ENCODE measurements around the gene TRPC4.

TRPC4 gene

DNA sequence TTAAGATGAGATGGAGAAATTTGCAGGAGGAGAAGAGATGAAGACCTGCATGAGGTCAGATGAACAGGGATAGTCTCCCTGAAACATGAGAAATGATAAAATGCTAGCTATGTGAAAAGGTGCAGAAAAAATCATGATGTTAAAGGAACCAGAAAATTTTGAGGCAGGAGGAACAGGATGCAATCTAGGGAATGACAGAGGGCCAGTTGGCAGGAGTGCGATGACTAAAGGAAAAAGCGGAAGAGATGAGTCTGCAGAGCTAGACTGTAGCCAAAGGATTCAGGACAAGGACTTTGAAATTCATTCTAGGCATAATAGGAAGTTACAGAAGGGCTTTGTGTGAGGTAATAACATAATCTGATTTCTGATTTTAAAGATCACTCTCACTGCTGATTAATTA is 77.9 kb downstream of the TRPC4 start:
- TF ChIP-seq, protein P1, sequence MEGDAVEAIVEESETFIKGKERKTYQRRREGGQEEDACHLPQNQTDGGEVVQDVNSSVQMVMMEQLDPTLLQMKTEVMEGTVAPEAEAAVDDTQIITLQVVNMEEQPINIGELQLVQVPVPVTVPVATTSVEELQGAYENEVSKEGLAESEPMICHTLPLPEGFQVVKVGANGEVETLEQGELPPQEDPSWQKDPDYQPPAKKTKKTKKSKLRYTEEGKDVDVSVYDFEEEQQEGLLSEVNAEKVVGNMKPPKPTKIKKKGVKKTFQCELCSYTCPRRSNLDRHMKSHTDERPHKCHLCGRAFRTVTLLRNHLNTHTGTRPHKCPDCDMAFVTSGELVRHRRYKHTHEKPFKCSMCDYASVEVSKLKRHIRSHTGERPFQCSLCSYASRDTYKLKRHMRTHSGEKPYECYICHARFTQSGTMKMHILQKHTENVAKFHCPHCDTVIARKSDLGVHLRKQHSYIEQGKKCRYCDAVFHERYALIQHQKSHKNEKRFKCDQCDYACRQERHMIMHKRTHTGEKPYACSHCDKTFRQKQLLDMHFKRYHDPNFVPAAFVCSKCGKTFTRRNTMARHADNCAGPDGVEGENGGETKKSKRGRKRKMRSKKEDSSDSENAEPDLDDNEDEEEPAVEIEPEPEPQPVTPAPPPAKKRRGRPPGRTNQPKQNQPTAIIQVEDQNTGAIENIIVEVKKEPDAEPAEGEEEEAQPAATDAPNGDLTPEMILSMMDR (IDR thresholded peaks at IDR 0.05), result no peak
- H3K4me1 Mint-ChIP-seq, result no peaks in the 10 kb centered on the region
- H3K4me3 Mint-ChIP-seq, result no peak overlapping the region
- H3K9me3 Mint-ChIP-seq, result no peaks in the 10 kb centered on the region
- H3K36me3 Mint-ChIP-seq (ENCODE audit: low read depth), result no peaks in the 10 kb centered on the region
- DNase-seq, result no peak
- H3K27ac Mint-ChIP-seq, result no peak overlapping the region
- H3K27me3 Mint-ChIP-seq (ENCODE audit: low read depth, poor library complexity), result peaks cover 2% of the 10 kb centered on the region

DNA sequence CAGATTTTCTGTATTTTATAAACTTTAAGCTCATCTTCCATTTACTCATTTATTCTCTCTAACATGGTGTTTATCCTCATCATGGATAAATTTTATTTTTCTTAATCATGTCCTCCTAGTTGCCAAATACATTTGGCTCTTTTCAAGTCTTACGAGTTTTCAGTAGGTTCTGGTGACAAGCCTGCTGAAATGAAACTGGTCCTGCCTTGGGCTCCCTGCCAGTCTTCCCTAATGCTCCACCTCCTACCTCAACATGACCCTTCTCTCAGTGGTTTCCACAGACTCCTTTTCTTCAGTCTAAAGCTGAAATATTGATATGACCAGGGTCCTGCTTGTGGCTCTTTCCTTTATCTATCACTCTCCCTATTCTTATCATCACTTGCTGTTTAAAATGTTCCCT is 81.2 kb downstream of the TRPC4 start:
- Mint-ChIP-seq H3K4me1 (no peaks in the 10 kb centered on the region), H3K27me3 (ENCODE audit: low read depth, poor library complexity) (peaks cover 2% of the 10 kb centered on the region)
- TF ChIP-seq, protein P1 (IDR thresholded peaks at IDR 0.05), result no peak

DNA sequence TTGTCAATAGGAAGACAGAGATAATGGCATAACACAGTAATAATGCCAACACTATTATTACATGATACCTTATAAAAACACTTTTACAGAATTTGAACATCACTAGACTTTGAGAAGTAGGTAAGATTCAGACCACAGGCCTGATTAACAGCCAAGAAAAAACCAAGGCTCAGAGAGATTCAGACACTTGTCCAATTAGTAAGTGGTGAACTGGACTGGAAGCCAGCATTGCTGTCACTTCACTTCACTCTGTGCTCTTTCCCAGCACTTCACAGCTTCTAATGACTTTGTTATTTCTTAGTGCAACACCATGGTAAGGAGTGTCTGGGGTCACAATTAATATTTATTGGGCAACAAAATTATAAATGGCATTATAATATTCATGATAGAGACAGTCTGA is 91.9 kb downstream of the TRPC4 start:
- no peak for DNase-seq
- Mint-ChIP-seq H3K27ac (no peak overlapping the region), H3K4me1 (peaks cover 7% of the 10 kb centered on the region), H3K27me3 (ENCODE audit: low read depth, poor library complexity) (no peaks in the 10 kb centered on the region), H3K9me3 (no peaks in the 10 kb centered on the region), H3K4me3 (no peak overlapping the region), H3K36me3 (ENCODE audit: low read depth) (no peaks in the 10 kb centered on the region)
- TF ChIP-seq, protein P1 (IDR thresholded peaks at IDR 0.05), result no peak

More for the DNA sequence above, 81.2 kb downstream of the TRPC4 start:
- Mint-ChIP-seq H3K36me3 (ENCODE audit: low read depth) (no peaks in the 10 kb centered on the region), H3K9me3 (no peaks in the 10 kb centered on the region), H3K4me3 (no peak overlapping the region), H3K27ac (no peak overlapping the region)
- no peak for DNase-seq

DNA sequence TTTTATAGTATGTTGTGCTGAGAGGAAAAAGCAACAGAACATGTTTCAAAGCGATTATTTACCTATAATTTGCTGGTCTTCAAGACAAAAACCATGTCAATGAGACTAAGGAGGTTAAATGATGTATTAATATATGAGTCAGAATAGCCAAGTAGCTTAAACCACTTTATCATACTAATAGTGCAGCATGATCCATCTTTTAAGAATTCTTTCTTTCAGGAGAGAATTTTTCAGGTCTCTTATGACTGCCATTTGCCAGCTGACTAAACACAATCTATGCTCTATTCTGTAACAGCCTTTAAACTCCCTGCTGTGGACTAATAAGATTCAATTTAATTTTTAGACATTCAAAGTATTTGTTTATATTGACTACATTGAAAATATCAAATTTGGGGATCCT is 93.7 kb downstream of the TRPC4 start:
- Mint-ChIP-seq H3K4me3 (no peak overlapping the region), H3K27ac (no peak overlapping the region), H3K4me1 (no peaks in the 10 kb centered on the region), H3K9me3 (no peaks in the 10 kb centered on the region), H3K27me3 (ENCODE audit: low read depth, poor library complexity) (no peaks in the 10 kb centered on the region), H3K36me3 (ENCODE audit: low read depth) (no peaks in the 10 kb centered on the region)
- DNase-seq, result no peak
- TF ChIP-seq, protein P1 (IDR thresholded peaks at IDR 0.05), result no peak

DNA sequence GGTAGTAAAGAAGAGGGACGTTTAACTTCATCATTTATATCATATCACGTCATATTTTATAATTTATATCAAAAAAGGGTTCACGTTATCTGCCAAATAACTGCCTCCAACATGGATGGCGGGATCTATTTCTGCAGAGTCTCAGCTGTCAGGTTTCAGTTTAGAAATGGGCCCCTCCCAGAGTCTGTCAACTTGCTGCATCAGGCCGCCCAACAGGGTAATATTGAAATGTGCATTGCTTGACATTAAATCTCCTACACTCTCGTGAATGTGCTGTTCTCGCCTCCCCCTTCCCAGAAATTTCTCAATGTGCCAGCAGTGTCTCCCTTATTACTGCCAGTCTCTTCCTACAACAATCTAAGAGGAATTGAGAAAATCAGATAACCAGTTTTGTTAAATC is 96.9 kb downstream of the TRPC4 start:
- H3K4me1 Mint-ChIP-seq, result no peaks in the 10 kb centered on the region
- H3K36me3 Mint-ChIP-seq (ENCODE audit: low read depth), result no peaks in the 10 kb centered on the region
- no peak for DNase-seq
- H3K9me3 Mint-ChIP-seq, result no peaks in the 10 kb centered on the region
- H3K4me3 Mint-ChIP-seq, result no peak overlapping the region
- H3K27me3 Mint-ChIP-seq (ENCODE audit: low read depth, poor library complexity), result no peaks in the 10 kb centered on the region
- H3K27ac Mint-ChIP-seq, result no peak overlapping the region
- TF ChIP-seq, protein P1 (IDR thresholded peaks at IDR 0.05), result no peak

DNA sequence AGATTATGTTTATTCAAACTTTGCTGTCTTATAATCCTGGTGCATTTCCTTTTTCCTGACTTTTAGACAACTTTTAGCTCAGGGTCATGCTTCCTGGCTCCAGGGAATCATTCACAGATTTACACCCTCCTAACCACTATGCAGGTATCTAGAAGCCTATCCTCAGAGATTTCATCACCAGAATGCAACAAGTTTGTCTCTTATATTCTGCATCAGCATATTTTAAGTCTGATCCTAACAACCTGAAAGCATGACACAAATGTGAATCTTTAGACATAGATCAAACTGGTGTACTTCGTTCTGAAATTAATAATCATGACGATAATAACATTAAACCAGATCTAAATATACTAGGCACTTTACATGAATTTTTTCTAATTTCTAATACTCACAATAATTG is 100.0 kb downstream of the TRPC4 start:
- Mint-ChIP-seq H3K9me3 (no peaks in the 10 kb centered on the region), H3K36me3 (ENCODE audit: low read depth) (no peaks in the 10 kb centered on the region), H3K4me3 (no peak overlapping the region), H3K27ac (no peak overlapping the region), H3K27me3 (ENCODE audit: low read depth, poor library complexity) (no peaks in the 10 kb centered on the region), H3K4me1 (no peaks in the 10 kb centered on the region)
- DNase-seq, result no peak
- TF ChIP-seq, protein P1 (IDR thresholded peaks at IDR 0.05), result no peak
